ENCODE data around the gene ARHGEF3.

DNA sequence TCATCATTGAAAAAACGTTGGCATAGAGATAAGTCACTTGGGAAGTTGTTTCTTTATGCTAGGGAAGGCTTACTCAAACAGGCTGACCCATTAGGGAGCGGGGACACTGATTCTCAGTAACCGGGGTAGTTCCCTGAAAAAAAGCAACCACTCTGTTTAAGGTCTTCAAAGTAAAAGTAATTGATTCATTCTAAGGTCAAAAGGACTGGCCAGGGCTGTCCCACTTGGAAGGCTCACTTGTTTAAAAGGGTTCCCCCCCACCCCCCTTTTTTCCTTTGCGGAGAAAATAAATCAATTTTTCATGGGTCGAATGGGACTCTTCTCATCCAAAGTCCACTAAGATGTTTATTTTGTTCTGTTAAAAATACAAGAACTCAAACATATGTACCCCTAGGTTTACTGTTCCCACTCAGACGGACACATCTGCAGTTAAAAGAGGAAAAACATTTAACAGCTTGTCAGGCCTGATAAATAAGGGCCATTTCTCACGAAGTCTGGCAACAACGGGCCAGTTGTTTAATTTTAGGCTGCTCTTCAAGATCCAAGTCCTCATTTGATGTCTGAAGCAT, 53.0 kb downstream of the ARHGEF3 start:
- TF ChIP-seq, protein P1, sequence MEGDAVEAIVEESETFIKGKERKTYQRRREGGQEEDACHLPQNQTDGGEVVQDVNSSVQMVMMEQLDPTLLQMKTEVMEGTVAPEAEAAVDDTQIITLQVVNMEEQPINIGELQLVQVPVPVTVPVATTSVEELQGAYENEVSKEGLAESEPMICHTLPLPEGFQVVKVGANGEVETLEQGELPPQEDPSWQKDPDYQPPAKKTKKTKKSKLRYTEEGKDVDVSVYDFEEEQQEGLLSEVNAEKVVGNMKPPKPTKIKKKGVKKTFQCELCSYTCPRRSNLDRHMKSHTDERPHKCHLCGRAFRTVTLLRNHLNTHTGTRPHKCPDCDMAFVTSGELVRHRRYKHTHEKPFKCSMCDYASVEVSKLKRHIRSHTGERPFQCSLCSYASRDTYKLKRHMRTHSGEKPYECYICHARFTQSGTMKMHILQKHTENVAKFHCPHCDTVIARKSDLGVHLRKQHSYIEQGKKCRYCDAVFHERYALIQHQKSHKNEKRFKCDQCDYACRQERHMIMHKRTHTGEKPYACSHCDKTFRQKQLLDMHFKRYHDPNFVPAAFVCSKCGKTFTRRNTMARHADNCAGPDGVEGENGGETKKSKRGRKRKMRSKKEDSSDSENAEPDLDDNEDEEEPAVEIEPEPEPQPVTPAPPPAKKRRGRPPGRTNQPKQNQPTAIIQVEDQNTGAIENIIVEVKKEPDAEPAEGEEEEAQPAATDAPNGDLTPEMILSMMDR (IDR thresholded peaks at IDR 0.05; ENCODE audit: poor library complexity, severe bottlenecking) = no peak
- TF ChIP-seq POLR2AphosphoS5 (IDR thresholded peaks at IDR 0.05) = no peak
- no peak for TF ChIP-seq TAF1 (IDR thresholded peaks at IDR 0.05; ENCODE audit: low read depth)
- no peak for TF ChIP-seq MXI1 (conservative IDR thresholded peaks at IDR 0.05; ENCODE audit: poor library complexity, severe bottlenecking)
- TF ChIP-seq EP300 (conservative IDR thresholded peaks at IDR 0.05; ENCODE audit: poor library complexity, severe bottlenecking) = no peak
- no peak for TF ChIP-seq EZH2 (IDR thresholded peaks at IDR 0.05; ENCODE audit: borderline replicate concordance, insufficient read depth, low read length, poor library complexity, severe bottlenecking)
- no peak for TF ChIP-seq RAD21 (conservative IDR thresholded peaks at IDR 0.05)
- no peak for TF ChIP-seq SMC3 (conservative IDR thresholded peaks at IDR 0.05; ENCODE audit: poor library complexity)
- TF ChIP-seq, protein P2, sequence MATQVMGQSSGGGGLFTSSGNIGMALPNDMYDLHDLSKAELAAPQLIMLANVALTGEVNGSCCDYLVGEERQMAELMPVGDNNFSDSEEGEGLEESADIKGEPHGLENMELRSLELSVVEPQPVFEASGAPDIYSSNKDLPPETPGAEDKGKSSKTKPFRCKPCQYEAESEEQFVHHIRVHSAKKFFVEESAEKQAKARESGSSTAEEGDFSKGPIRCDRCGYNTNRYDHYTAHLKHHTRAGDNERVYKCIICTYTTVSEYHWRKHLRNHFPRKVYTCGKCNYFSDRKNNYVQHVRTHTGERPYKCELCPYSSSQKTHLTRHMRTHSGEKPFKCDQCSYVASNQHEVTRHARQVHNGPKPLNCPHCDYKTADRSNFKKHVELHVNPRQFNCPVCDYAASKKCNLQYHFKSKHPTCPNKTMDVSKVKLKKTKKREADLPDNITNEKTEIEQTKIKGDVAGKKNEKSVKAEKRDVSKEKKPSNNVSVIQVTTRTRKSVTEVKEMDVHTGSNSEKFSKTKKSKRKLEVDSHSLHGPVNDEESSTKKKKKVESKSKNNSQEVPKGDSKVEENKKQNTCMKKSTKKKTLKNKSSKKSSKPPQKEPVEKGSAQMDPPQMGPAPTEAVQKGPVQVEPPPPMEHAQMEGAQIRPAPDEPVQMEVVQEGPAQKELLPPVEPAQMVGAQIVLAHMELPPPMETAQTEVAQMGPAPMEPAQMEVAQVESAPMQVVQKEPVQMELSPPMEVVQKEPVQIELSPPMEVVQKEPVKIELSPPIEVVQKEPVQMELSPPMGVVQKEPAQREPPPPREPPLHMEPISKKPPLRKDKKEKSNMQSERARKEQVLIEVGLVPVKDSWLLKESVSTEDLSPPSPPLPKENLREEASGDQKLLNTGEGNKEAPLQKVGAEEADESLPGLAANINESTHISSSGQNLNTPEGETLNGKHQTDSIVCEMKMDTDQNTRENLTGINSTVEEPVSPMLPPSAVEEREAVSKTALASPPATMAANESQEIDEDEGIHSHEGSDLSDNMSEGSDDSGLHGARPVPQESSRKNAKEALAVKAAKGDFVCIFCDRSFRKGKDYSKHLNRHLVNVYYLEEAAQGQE (IDR thresholded peaks at IDR 0.05; ENCODE audit: borderline replicate concordance) = no peak
